Thyroid gland (tissue), 4 donors: Measurements from ENCODE around the gene TXLNG. TPM values are rescaled to one million over a fixed set of nuclear protein-coding genes. Genes with fewer than 3 reads are reported as not detected.

Experiments used
- DNase-seq, 2 donors: peaks; one replicate each; pipeline ENCODE4 v3.0.0-alpha.2; 2019
- H3K27ac ChIP-seq, 3 donors: fragments of 200-600 bp; sonication (generic); 1 replicate in 2 of 3; 2 replicates in 1 of 3; pipeline ENCODE4 v1.5.1; 2016 to 2019; ENCODE audit warnings: mild to moderate bottlenecking in 1 of 3, moderate library complexity in 1 of 3
- H3K27me3 ChIP-seq: fragments of 200-600 bp; sonication (generic); one replicate; pipeline ENCODE4 v1.5.1; 2019
- H3K36me3 ChIP-seq, 2 donors: fragments of 200-600 bp; sonication (generic); one replicate each; pipeline ENCODE4 v1.5.1; 2016 to 2019
- H3K4me1 ChIP-seq, 2 donors: fragments of 200-600 bp; sonication (generic); one replicate each; pipeline ENCODE4 v1.5.1; 2017 to 2019
- H3K4me3 ChIP-seq, 3 donors: fragments of 200-600 bp; sonication (generic); replicated peaks in 1 of 3; 1 replicate in 2 of 3; 2 replicates in 1 of 3; pipeline ENCODE4 v1.5.1; 2016; ENCODE audit warnings: mild to moderate bottlenecking in 1 of 3
- H3K9me3 ChIP-seq: fragments of 200-600 bp; sonication (generic); one replicate; pipeline ENCODE4 v1.5.1; 2017
- CTCF ChIP-seq, 6 experiments: fragments of 200-600 bp in 3 of 6; fragments of 450-650 bp in 3 of 6; sonication (generic) in 3 of 6; IDR thresholded peaks; one replicate each; pipeline ENCODE4 v1.5.1; 2016 to 2019; ENCODE audit warnings: antibody characterized with exemption in 6 of 6, mild to moderate bottlenecking in 2 of 6, inconsistent platforms in 1 of 6, moderate library complexity in 1 of 6
- POLR2A ChIP-seq, 2 donors: fragments of 450-650 bp; IDR thresholded peaks; one replicate each; pipeline ENCODE4 v1.6.1; 2017; ENCODE audit warnings: antibody characterized with exemption in 2 of 2, mild to moderate bottlenecking in 2 of 2, moderate library complexity in 1 of 2
- WGBS, 2 donors: methylation state at CpG; one replicate each; pipeline ENCODE4 v1.1.5; 2017; 5-methylcytosine and 5-hydroxymethylcytosine counted together
- intact Hi-C: fragments of 100-400 bp; cut with DNase I; formaldehyde crosslinking; loops from one replicate; pipeline ENCODE4 v1.15.1; 2023
- total RNA-seq, 4 donors: library from RNA; depleted of rRNA; stranded (reverse); fragments of >200 nt; gene quantifications; one replicate each; pipeline ENCODE4 v1.2.3, GENCODE V29; 2016

The TXLNG gene
- total RNA-seq, result 10 to 100 TPM; 14.7 to 17.9 (median 16.3) TPM

- Histone ChIP-seq H3K4me1 (peaks cover 4 to 5% of the 10 kb centered on the region in 2 donors), H3K9me3 (no peaks in the 10 kb centered on the region), H3K27me3 (no peaks in the 10 kb centered on the region), H3K36me3 (peaks cover 0 to 6% of the 10 kb centered on the region in 2 donors), H3K4me3 (peak within 1 kb of the TSS in 2 of 3 donors; percentile 53 to 73), H3K27ac (peak within 1 kb of the TSS; percentile 69 to 76 (median 75))
- DNase-seq, result peak; percentile 97
- WGBS, 2 donors, result 0 to 2% methylated on average over 4 to 6 of the region's 59 CpGs
- TF ChIP-seq POLR2A (IDR thresholded peaks at IDR 0.05) (peak; percentile 58 to 88), CTCF (IDR thresholded peaks at IDR 0.05) (no peak)
- intact Hi-C loops, result loop anchor here (10.0 kb wide), 1 partner anchor 71 kb away; the partner anchor contains the start of genes CTPS2 and SYAP1
These were observed at the start of gene TXLNG for GRCh38 chrX:16786139-16786790. TSS of gene TXLNG (plus strand) at chrX:16786466. CDS start at chrX:16786488, 22 bp downstream.

- intact Hi-C loops, result no loop called here
- 88 to 96% methylated on average over 2 to 5 of the region's 5 CpGs for WGBS, 2 donors
- Histone ChIP-seq H3K4me3 (no peak overlapping the region), H3K36me3 (peaks cover 17 to 29% of the 10 kb centered on the region in 2 donors), H3K27me3 (no peaks in the 10 kb centered on the region), H3K9me3 (no peaks in the 10 kb centered on the region), H3K4me1 (no peaks in the 10 kb centered on the region), H3K27ac (no peak overlapping the region)
- no peak for TF ChIP-seq CTCF (IDR thresholded peaks at IDR 0.05)
- no peak for TF ChIP-seq POLR2A (IDR thresholded peaks at IDR 0.05)
- no peak for DNase-seq
These were observed 49.2 kb upstream of the TXLNG start for GRCh38 chrX:16737024-16737423.

GRCh38 chrX:16739574-16739973 lies 46.7 kb upstream of the TXLNG start:
- TF ChIP-seq CTCF (IDR thresholded peaks at IDR 0.05) (no peak), POLR2A (IDR thresholded peaks at IDR 0.05) (no peak)
- intact Hi-C loops, result no loop called here
- no peaks in the 10 kb centered on the region for H3K4me1 ChIP-seq
- H3K4me3 ChIP-seq, result no peak overlapping the region
- no peak for DNase-seq
- no peaks in the 10 kb centered on the region for H3K9me3 ChIP-seq
- WGBS, 2 donors, result 62 to 65% methylated on average over 3 to 6 of the region's 6 CpGs
- peaks cover 28 to 50% of the 10 kb centered on the region in 2 donors for H3K36me3 ChIP-seq
- no peaks in the 10 kb centered on the region for H3K27me3 ChIP-seq
- no peak overlapping the region for H3K27ac ChIP-seq

- Histone ChIP-seq H3K27me3 (no peaks in the 10 kb centered on the region), H3K4me1 (no peaks in the 10 kb centered on the region), H3K27ac (no peak overlapping the region), H3K36me3 (peaks cover 21 to 55% of the 10 kb centered on the region in 2 donors), H3K4me3 (no peak overlapping the region), H3K9me3 (no peaks in the 10 kb centered on the region)
- 97 to 98% methylated on average over 11 to 12 of the region's 12 CpGs for WGBS, 2 donors
- DNase-seq, result no peak
- intact Hi-C loops, result no loop called here
- no peak for TF ChIP-seq CTCF (IDR thresholded peaks at IDR 0.05)
- no peak for TF ChIP-seq POLR2A (IDR thresholded peaks at IDR 0.05)
These were observed 42.5 kb upstream of the TXLNG start for GRCh38 chrX:16743604-16744325.

GRCh38 chrX:16745102-16745501 lies 41.2 kb upstream of the TXLNG start:
- H3K4me3 ChIP-seq, result no peak overlapping the region
- 87% methylated on average over 2 of the region's 5 CpGs; no CpG with 5 or more reads in 1 of the 2 donors for WGBS, 2 donors
- TF ChIP-seq POLR2A (IDR thresholded peaks at IDR 0.05) (no peak), CTCF (IDR thresholded peaks at IDR 0.05) (no peak)
- no peaks in the 10 kb centered on the region for H3K27me3 ChIP-seq
- intact Hi-C loops, result no loop called here
- H3K36me3 ChIP-seq, result peaks cover 21 to 52% of the 10 kb centered on the region in 2 donors
- H3K9me3 ChIP-seq, result no peaks in the 10 kb centered on the region
- no peak for DNase-seq
- H3K4me1 ChIP-seq, result no peaks in the 10 kb centered on the region
- no peak overlapping the region for H3K27ac ChIP-seq
